Sigmoid colon (tissue), 4 donors: Measurements from ENCODE around the gene ABHD8.

Experiments used
- CTCF ChIP-seq, 4 experiments: fragments of 450-650 bp in 3 of 4; fragments of 200-600 bp in 1 of 4; IDR thresholded peaks; one replicate each; pipeline ENCODE4 v1.5.1; 2016 to 2019; ENCODE audit warnings: antibody characterized with exemption in 4 of 4, mild to moderate bottlenecking in 3 of 4, moderate library complexity in 2 of 4
- EP300 ChIP-seq, 4 donors: sonication (generic); formaldehyde crosslinking; IDR thresholded peaks; one replicate each; pipeline ENCODE4 v1.6.1; 2017; ENCODE audit warnings: antibody characterized with exemption in 4 of 4
- POLR2A ChIP-seq, 2 donors: fragments of 450-650 bp; IDR thresholded peaks; one replicate each; pipeline ENCODE4 v1.6.1; 2016; ENCODE audit warnings: antibody characterized with exemption in 2 of 2, mild to moderate bottlenecking in 2 of 2, moderate library complexity in 2 of 2

GRCh38 chr19:17335575-17335974, 32.4 kb upstream of the ABHD8 start:
- TF ChIP-seq CTCF (IDR thresholded peaks at IDR 0.05) (no peak), POLR2A (IDR thresholded peaks at IDR 0.05) (no peak), EP300 (IDR thresholded peaks at IDR 0.05) (no peak)
